Renal cortical epithelial cell (primary cell): ENCODE measurements around the gene MTA1. TPM values are rescaled to one million over a fixed set of nuclear protein-coding genes. Genes with fewer than 3 reads are reported as not detected.

ENCODE experiments used
- DNase-seq: peaks from one replicate; pipeline ENCODE4 v3.0.0-alpha.2; 2011; ENCODE audit warnings: low read depth
- total RNA-seq: library from RNA; depleted of rRNA; stranded (reverse); fragments of >200 nt; gene quantifications from 2 replicates; pipeline ENCODE4 v1.2.3, GENCODE V29; 2014

Gene MTA1
- total RNA-seq, 1 donor from 2014 or later = 47.3 TPM

- DNase-seq = no peak
These were observed 11.0 kb upstream of the MTA1 start for GRCh38 chr14:105408592-105408991.

- DNase-seq = no peak
These were observed 10.3 kb upstream of the MTA1 start for GRCh38 chr14:105409364-105409763.

- no peak for DNase-seq
These were observed 9.0 kb upstream of the MTA1 start for GRCh38 chr14:105410642-105411016.

- peak; percentile 11 for DNase-seq
These were observed 8.3 kb upstream of the MTA1 start for GRCh38 chr14:105411017-105411941.

- DNase-seq = no peak
These were observed 7.4 kb upstream of the MTA1 start for GRCh38 chr14:105411985-105412770.

- DNase-seq = no peak
These were observed 6.7 kb upstream of the MTA1 start for GRCh38 chr14:105412771-105413543.

GRCh38 chr14:105413544-105413886 lies 6.1 kb upstream of the MTA1 start:
- DNase-seq = no peak

GRCh38 chr14:105414456-105415371 lies 4.9 kb upstream of the MTA1 start:
- DNase-seq = peak; percentile 10

GRCh38 chr14:105415481-105416428 lies 3.9 kb upstream of the MTA1 start:
- no peak for DNase-seq

- DNase-seq = no peak
These were observed 3.0 kb upstream of the MTA1 start for GRCh38 chr14:105416671-105417070.

- DNase-seq = no peak
These were observed 1.9 kb upstream of the MTA1 start for GRCh38 chr14:105417690-105418121.

GRCh38 chr14:105418269-105419194 lies 1.1 kb upstream of the MTA1 start:
- no peak for DNase-seq

- DNase-seq = no peak
These were observed 710 bp downstream of the MTA1 start for GRCh38 chr14:105420101-105420973.

- DNase-seq = no peak
These were observed 1.5 kb downstream of the MTA1 start for GRCh38 chr14:105420974-105421674.

GRCh38 chr14:105421723-105422615 lies 2.3 kb downstream of the MTA1 start:
- DNase-seq = no peak
